ENCODE results near the gene DRD3.

Gene DRD3

GRCh38 chr3:114115143-114115542 is 63.7 kb downstream of the DRD3 start:
- DNase-seq = no peak

GRCh38 chr3:114114719-114115118 is 64.1 kb downstream of the DRD3 start:
- no peak for DNase-seq

DNA sequence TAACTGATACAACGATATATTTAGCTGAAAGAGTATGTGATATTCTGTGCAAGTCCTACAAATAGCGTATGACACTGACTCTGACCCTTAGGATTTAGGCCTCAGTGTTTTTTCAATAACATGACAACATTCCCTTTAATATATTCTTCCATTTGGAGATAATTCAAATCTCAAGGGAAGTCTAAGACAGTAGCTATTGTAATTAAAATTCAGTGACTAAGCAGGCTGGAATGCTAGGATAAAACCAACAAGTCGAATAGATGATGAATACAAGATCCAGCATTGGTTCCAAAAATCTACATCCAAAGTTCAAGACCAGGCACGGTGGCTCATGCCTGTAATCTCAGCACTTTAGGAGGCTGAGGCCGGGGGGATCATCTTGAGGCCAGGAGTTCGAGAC is 66.2 kb downstream of the DRD3 start:
- no peak for DNase-seq

DNA sequence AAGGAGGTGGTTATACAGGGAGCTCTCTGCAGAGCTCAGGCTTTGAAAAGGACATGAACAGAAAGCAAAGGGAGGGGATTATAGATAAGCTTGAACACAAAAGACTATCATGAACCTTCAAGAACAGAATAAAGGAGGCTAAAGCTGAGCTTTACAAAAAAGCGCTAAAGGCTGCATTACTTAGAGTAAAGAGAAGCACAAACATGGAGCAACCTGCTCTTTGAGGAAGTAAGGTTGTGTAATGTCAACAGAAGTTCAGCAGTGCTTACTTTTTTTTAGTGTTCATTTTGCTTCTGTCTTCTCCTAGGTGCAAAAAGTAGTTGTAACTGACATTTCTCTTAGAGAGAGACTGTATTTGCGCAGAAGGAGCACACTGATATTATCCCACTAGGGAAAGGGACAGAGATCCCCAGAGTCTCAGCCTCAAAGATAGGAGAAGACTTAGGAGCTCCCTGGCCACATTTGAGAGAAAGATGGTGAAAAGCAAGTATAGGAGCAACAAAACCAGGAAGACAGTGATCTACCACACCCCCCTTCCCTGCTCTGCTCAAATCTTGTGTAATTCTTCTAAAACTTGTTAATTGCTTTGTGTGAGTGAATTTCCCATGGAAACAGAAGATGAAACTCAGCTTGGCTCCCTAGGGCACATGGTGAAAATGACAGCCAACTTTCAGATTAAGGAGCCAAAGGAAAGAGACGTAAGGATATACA is 67.6 kb downstream of the DRD3 start:
- no peak for DNase-seq

DNA sequence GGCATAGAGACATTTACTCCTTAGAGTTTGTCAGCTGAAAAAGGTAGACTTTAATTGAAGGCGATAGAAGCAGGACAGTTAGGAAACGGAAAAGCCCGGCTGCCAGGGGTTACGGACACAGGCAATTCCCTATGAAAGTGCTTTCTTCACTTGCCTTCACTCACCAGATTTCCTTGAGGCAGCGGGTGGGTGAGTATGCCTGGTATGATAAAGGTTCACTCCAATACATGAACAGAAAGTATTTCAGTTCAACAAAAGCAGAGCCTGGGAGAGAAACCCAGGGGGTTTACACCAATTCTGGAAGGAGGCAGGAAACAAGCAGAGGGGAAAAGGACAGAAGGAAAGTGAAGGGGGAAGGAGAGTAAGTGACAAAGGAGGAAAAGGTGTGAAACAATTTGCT is 68.4 kb downstream of the DRD3 start:
- no peak for DNase-seq

DNA sequence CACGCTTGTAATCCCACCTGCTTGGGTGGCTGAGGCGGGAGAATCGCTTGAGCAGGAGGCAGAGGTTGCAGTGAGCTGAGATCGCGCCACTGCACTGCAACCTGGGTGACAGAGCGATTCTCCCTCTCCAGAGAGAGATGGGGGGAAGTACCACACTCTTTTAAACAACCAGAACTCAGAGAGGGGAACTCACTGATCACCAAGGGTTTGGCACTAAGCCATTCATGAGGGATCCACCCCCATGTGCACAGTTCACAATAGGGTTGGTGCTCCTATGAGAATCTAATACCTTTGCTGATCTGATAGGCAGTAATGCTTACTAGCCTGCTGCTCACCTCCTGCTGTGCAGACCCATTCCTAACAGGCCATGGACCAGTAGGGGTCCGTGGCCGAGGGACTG is 70.7 kb downstream of the DRD3 start:
- no peak for DNase-seq

GRCh38 chr3:114104414-114104813 is 74.4 kb downstream of the DRD3 start:
- DNase-seq = no peak

DNA sequence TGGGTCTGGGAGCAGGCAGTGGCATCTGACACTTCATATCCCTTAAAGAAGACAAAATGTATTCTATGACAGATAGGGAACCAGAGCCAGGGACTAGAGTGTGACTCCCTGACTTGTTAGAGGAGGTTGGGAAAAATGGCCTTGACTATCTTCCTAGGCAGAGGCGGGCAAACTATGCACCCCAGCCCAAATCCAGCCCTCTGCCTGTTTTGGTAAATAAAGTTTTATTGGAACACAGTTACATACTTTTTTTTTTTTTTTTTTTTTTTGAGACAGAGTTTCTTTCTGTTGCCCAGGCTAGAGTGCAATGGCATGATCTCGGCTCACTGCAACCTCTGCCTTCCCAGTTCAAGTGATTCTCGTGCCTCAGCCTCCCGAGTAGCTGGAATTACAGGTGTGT is 75.0 kb downstream of the DRD3 start:
- DNase-seq = no peak

DNA sequence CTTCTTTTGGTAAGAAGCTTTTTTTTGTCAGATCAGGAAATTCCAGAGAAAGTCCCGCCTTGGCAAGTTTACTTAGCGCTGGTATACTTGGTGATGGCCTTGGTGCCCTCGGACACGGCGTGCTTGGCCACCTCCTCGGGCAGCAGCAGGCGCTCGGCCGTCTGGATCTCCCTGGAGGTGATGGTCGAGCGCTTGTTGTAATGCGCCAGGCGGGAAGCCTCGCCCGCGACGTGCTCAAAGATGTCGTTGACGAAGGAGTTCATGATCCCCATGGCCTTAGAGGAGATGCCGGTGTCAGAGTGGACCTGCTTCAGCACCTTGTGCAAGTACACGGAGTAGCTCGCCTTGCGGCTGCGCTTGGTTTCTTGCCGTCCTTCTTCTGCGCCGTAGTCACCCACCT is 75.7 kb downstream of the DRD3 start:
- no peak for DNase-seq

DNA sequence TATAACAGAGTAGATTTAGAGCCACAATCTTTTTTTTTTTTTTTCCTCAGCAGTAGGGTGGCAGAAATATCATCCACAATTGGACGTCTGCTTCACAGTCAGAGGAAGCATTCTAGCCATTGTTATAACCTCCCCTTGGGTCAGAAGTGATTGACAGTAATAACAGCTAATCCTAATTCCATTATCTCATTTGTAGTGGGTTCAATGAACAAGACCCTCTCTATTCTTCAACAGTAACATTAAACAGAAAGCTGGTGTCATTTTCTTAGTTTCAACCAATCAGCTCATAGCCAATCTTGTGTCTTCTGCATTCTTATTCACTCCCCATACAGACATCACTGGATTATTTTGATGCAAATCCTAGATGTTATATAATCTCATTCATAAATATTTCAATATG is 77.8 kb downstream of the DRD3 start:
- DNase-seq = no peak

DNA sequence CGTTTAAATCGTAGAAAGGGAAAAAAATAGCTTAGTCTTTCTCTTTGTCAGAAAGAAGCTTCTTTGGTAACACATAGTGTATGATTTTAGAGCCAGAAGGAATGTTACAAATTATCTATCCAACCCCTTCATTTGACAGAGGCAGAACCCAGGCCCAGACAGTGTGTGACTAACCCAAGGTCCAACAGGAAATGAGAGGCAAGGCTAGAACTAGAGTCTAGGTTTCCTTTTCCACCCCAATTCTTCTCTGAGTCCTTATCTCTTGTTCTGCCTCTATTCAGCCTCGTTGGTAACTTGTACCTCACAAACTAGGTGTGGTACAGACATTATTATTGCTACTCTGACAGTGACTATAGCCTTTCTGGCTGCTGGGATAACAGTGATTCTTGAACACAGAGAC is 83.1 kb downstream of the DRD3 start:
- no peak for DNase-seq

DNA sequence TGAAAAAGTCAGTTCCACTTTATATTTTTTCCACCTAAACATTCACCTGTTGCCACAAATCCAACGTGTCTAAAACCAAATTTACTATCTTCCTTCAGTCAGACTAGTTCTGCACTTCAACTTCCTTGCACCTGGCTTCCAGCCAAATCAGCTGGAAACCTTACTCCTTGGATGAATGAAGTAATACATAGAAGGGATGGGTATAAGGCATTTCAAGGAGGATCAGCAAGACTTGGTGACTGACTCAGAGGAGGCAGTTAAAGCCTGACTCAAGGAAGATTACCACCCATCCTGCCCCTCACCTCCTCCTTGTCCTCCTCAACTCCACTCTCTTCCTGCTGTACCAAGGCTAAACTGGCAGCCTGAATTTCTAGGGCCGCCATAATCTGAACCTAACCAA is 85.3 kb downstream of the DRD3 start:
- no peak for DNase-seq

GRCh38 chr3:114093016-114093380 is 85.9 kb downstream of the DRD3 start:
- DNase-seq = no peak

DNA sequence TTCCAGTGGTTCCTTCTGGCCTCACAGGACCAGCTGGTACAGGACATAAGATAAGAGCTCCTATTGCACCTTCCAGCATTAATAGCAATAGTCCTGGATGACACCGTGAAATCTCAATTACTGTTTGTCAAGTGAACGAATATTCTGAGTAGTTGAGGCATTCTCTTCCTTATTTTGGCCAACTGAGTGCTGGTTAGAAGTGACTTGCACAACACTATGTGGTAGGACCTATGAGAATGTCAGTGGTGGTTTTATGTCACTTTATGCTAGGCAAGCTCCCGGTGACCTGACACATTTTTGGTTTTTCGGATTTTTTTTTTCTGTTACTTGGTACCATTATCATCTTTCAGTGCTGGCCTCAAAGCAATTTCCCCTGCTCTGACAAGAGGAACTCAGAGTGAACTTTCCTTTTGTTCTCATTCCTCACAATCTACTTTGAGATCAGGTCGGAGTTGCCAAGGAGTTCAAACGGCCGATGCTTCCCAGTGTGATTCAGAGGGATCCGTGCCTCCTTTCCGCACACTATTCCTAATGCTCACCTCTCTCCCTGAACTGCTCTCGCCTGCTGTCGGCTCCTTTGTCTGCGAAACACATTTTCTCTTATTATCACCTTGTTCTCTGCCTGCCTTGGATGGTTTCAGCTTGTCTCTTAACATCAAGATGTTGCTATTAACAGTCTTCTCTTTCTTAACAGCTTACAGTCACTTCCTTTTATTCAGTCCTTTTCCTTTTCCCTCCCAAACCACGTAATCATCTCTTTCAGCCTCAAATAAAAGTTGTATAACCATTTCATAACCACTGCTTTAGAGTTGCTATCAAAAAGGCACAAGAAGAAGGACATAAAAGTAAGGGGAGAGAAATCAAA is 86.5 kb downstream of the DRD3 start:
- no peak for DNase-seq

DNA sequence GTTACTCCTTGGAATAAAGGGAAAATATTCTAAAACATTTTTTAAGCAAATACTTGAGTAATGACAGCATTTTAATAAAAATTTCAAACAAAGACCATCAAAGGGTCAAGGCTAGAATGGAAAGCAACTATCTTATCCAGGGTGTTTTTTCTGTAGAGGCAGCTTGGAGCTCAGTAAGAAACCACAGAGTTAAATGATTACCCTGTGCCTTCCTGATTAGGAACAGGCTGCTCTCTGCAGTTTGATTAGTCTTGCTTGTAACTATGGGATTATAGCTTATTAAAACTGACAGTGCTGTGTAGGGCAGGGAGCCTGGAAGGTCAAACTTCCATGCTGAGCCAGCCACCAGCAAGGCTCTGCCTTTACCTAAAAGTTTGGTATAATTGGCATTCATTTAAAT is 89.2 kb downstream of the DRD3 start:
- DNase-seq = no peak

- DNase-seq = no peak
Measured at GRCh38 chr3:114086356-114086755, 92.5 kb downstream of the DRD3 start.

- DNase-seq = no peak
Measured at GRCh38 chr3:114083112-114083511, 95.7 kb downstream of the DRD3 start.

GRCh38 chr3:114081037-114081436 is 97.8 kb downstream of the DRD3 start:
- DNase-seq = no peak

DNA sequence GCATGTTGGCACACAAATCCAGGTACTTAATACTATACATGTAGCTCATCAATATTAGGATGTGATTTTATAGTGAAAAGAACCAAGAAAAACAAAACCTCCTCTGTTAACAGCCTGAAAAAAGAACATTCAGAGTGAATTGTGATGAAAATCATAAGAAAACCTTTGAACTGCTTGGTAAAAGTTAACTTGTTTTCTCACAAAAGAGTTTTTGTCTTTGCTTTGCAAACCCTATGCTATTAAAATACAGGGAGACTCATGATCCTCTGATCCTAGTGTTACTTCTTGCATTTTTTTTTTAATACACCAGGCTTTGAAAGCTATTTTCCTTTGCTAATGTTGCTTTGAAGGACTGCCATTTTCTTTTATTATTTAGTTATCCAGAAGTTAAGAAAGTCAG is 98.7 kb downstream of the DRD3 start:
- DNase-seq = no peak

- no peak for DNase-seq
Measured at GRCh38 chr3:114079761-114080160, 99.1 kb downstream of the DRD3 start.

DNA sequence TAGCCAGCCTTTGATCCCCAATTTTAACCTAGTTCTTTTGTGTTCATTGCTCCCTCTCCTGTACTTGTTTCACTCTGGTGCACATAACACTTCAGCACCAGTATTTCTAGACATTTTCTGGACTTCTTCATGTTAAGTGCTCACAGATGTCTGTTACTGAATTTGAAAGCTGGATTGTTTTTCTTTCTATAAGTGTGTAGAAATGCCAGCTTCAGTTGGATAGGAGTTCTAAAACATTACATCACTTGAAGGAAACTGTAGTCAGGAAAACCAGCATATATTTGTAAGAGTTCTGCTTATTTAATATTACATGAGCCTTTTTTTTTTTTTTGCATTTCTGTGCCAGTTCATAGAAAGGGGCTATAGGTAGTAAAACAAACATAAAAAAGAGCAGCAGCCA is 100.7 kb downstream of the DRD3 start:
- no peak for DNase-seq

All from NK-92 treated with Interleukin-12 subunit alpha and Interleukin-12 subunit beta, amount 100 ng/mL, for 24 hours (cell line).